HAP-1 (cell line): ENCODE data around the gene BIN1.

ENCODE experiments used
- DNase-seq, 2 experiments: peaks; one replicate each; pipeline ENCODE4 v3.0.0-alpha.2; 2016 to 2020; ENCODE audit warnings: low spot score in 2 of 2
- H3K27me3 ChIP-seq: fragments of 250-450 bp; sonication (Bioruptor Pico); 2 replicates; pipeline ENCODE4 v1.5.1; 2020; ENCODE audit warnings: low read depth, mild to moderate bottlenecking, moderate library complexity
- H3K36me3 ChIP-seq: fragments of 250-450 bp; sonication (Bioruptor Pico); replicated peaks from 2 replicates; pipeline ENCODE4 v1.5.1; 2020; ENCODE audit warnings: mild to moderate bottlenecking
- H3K4me1 ChIP-seq: fragments of 250-450 bp; sonication (Bioruptor Pico); 2 replicates; pipeline ENCODE4 v1.5.1; 2020; ENCODE audit warnings: mild to moderate bottlenecking
- H3K4me3 ChIP-seq: fragments of 250-450 bp; sonication (Bioruptor Pico); 2 replicates; pipeline ENCODE4 v1.5.1; 2020; ENCODE audit warnings: mild to moderate bottlenecking, moderate library complexity
- H3K9me3 ChIP-seq: fragments of 250-450 bp; sonication (Bioruptor Pico); 2 replicates; pipeline ENCODE4 v1.5.1; 2020; ENCODE audit warnings: mild to moderate bottlenecking, moderate library complexity
- in situ Hi-C: fragments of 300-500 bp; cut with MboI; formaldehyde crosslinking; loops from 3 replicates; pipeline ENCODE4 v1.14.3; 2020; ENCODE audit warnings: low sequenced_read_pairs, inconsistent platforms, mixed read lengths

The BIN1 gene

GRCh38 chr2:127104881-127105655 is 1.9 kb downstream of the BIN1 start:
- Histone ChIP-seq H3K4me3 (peak overlapping the region; percentile 61), H3K9me3 (no peaks in the 10 kb centered on the region), H3K27me3 (no peaks in the 10 kb centered on the region), H3K4me1 (peaks cover 4% of the 10 kb centered on the region), H3K36me3 (no peaks in the 10 kb centered on the region)
- in situ Hi-C loops: no loop called here
- no peak for DNase-seq

DNA sequence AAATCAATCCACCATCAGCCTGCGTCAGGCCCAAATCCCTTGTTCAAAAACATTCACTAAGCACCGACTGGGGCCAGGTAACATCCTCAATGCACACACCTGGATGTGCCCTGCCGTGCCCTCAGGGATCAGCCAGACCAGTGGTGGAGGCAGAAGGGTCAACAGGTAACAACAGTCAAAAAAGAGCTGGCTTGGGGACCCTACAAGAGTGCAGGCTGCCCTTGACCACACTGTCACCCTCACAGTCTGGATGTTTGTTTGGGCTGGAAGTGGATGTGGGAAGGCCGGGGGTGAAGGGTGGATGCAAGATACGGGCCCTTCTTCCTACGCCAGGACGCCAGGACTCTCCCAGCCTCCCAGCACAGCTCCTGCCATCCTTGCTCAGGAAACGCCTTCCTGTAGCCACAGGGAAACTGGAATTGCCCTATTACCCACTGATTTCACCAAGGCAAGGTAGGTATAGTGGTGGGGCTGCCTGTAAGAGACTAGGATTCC is 2.7 kb downstream of the BIN1 start:
- in situ Hi-C loops: no loop called here
- Histone ChIP-seq H3K27me3 (no peaks in the 10 kb centered on the region), H3K4me1 (peaks cover 4% of the 10 kb centered on the region), H3K36me3 (no peaks in the 10 kb centered on the region), H3K4me3 (no peak overlapping the region), H3K9me3 (no peaks in the 10 kb centered on the region)
- DNase-seq: no peak

DNA sequence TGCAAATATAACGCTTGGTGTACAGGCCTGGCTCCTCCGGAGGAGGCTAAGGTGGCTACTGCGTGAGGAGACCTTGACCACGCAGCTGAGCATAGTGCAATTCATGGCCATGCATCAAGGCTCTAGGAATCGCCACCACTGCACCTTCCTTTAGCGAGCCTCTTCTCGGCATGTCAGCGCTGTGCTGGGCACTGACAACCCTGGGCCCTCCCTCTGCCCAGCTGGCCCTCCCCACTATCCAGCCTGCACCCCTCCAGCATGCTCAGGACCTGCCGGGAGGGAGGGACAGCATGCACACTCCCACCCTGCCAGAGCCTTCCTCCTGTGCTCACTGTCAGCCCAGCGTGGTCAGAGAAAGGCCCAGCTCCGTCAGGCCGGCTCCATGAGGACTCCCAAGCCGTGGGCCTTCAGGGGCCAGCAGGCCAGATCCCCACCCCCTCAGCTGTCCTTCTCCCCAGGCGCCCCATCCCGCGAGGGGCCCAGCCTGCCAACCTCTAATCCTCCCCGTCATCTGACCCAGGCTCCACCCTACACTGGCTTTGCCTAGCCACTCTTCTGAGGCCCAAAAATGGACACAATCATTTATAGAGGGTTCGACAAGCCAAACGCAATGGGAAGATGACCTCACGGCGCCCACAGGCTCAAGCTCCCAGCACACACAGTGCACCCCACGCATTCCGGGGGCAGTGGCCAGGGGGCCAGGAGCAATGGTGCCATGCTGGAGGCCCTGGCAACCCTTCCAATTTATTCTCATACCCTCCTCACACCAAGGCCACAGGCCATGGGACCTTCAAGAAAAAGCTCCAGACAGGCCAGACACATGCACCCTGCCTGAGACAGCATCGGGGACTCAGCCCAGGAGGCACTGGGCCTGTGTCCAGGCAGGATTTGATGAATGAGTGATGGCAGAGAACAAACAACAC is 3.5 kb downstream of the BIN1 start:
- in situ Hi-C loops: no loop called here
- Histone ChIP-seq H3K36me3 (no peaks in the 10 kb centered on the region), H3K27me3 (no peaks in the 10 kb centered on the region), H3K4me1 (peaks cover 4% of the 10 kb centered on the region), H3K9me3 (no peaks in the 10 kb centered on the region), H3K4me3 (no peak overlapping the region)
- no peak for DNase-seq

GRCh38 chr2:127102521-127103242 is 4.3 kb downstream of the BIN1 start:
- H3K4me1 ChIP-seq: peaks cover 4% of the 10 kb centered on the region
- in situ Hi-C loops: no loop called here

DNA sequence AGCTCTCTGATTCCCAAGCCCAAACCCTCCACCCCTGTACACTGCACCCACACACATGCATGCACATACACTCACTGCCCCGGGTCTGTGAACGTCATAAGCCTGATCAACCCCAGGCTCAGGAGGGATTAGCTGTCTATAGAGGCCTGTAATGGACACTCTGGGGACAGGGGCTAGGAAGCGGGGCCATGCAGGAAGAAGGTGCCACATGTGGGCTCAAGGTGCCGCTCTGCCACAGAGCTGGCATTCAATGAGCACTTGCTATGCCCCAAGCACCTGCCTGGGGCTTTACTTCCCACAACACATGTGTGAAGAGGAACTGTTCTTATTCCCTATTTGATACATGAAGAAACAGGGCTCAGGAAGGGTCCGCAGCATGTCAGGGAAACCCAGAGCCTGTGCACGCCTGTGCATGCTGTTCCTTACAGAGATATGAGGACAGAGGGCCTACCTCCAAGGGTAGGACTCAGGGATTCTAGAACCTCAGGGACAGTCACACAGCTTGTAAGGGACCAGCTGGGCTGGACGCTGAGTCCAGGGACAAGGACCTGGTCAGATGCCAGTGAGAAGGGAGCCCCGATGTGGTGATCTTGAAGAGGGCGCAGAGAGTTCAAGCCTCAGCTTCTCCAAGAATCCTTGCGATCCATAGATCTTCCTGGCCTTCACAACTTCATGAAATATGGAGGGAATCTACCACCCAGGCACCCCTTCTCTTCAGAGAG is 5.0 kb downstream of the BIN1 start:
- Histone ChIP-seq H3K9me3 (no peaks in the 10 kb centered on the region), H3K27me3 (no peaks in the 10 kb centered on the region), H3K4me1 (peaks cover 4% of the 10 kb centered on the region; the same call in 1 of the 2 replicates), H3K4me3 (no peak overlapping the region), H3K36me3 (no peaks in the 10 kb centered on the region)
- in situ Hi-C loops: no loop called here
- DNase-seq: no peak

More at GRCh38 chr2:127102521-127103242, 4.3 kb downstream of the BIN1 start:
- H3K36me3 ChIP-seq: no peaks in the 10 kb centered on the region
- no peaks in the 10 kb centered on the region for H3K9me3 ChIP-seq
- H3K27me3 ChIP-seq: no peaks in the 10 kb centered on the region
- no peak for DNase-seq
- no peak overlapping the region for H3K4me3 ChIP-seq

GRCh38 chr2:127101048-127101611 is 5.8 kb downstream of the BIN1 start:
- Histone ChIP-seq H3K9me3 (no peaks in the 10 kb centered on the region), H3K4me1 (peaks cover 4% of the 10 kb centered on the region; the same call in 1 of the 2 replicates), H3K36me3 (no peaks in the 10 kb centered on the region), H3K4me3 (no peak overlapping the region), H3K27me3 (no peaks in the 10 kb centered on the region)
- in situ Hi-C loops: no loop called here
- no peak for DNase-seq

- Histone ChIP-seq H3K36me3 (no peaks in the 10 kb centered on the region), H3K27me3 (no peaks in the 10 kb centered on the region), H3K9me3 (no peaks in the 10 kb centered on the region), H3K4me3 (no peak overlapping the region), H3K4me1 (peaks cover 3% of the 10 kb centered on the region; the same call in 1 of the 2 replicates)
- DNase-seq: no peak
- in situ Hi-C loops: no loop called here
Measured at GRCh38 chr2:127100251-127101047, 6.5 kb downstream of the BIN1 start.

GRCh38 chr2:127098711-127099110 is 8.2 kb downstream of the BIN1 start:
- no peak overlapping the region for H3K4me3 ChIP-seq
- in situ Hi-C loops: no loop called here
- H3K36me3 ChIP-seq: no peaks in the 10 kb centered on the region
- no peak for DNase-seq
- H3K27me3 ChIP-seq: no peaks in the 10 kb centered on the region
- H3K9me3 ChIP-seq: no peaks in the 10 kb centered on the region
- H3K4me1 ChIP-seq: no peaks in the 10 kb centered on the region

DNA sequence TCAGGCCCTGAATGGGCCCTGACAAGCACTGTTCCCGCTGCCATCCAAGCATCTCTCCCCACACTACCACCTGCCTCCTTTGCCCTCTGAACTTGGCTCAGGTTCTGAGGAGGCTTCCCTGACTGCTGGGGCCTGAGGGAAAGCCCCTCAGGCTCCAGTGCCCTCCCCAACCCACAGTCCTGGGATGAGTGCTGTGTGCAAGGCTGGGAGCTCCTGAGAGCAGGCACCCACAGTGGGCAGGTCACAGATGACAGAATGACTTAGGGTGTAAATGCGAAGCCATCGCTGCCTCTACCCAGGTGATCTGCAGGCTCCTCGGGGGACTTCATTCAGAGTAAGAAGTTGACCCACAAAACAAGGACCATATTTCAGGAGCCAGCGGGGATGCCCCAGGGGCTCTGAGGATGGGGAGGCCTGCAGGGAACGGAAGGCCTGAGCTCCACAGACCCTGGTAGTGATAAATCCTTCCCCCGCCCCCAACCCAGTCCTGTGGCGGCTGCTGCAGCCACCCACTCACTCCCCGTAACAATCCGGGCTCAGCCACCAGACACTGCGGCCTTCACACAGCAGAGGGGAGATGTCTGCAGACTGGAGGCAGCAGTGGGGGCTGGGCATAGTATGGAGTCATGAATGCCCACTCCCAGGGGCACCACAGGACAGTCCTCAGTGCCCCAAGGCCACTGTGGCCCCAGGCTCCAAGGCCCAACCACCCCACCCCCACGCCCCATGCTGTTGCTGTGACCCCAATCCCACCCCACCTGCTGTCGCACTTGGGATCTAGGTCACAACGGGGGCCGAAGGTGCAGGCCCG is 8.9 kb downstream of the BIN1 start:
- no peaks in the 10 kb centered on the region for H3K27me3 ChIP-seq
- H3K36me3 ChIP-seq: no peaks in the 10 kb centered on the region
- H3K4me3 ChIP-seq: no peak overlapping the region
- no peaks in the 10 kb centered on the region for H3K9me3 ChIP-seq
- DNase-seq: no peak
- in situ Hi-C loops: no loop called here
- no peaks in the 10 kb centered on the region for H3K4me1 ChIP-seq

DNA sequence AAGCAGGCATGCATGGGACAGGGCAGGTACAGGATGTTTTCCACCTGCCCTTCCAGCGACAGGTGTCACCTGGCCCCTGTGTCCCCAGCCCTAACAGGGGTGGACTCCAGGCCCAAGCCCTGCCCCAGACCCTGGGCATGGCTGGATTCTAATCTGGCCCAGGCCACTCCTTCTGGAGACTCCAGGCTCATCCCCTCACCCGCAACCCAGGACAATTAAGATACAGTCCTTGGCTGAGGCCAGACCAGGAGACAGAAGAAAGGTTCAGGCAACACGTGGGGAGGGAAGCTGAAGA is 9.5 kb downstream of the BIN1 start:
- in situ Hi-C loops: no loop called here
- Histone ChIP-seq H3K9me3 (no peaks in the 10 kb centered on the region), H3K4me3 (no peak overlapping the region), H3K4me1 (no peaks in the 10 kb centered on the region), H3K36me3 (no peaks in the 10 kb centered on the region), H3K27me3 (no peaks in the 10 kb centered on the region)
- no peak for DNase-seq

DNA sequence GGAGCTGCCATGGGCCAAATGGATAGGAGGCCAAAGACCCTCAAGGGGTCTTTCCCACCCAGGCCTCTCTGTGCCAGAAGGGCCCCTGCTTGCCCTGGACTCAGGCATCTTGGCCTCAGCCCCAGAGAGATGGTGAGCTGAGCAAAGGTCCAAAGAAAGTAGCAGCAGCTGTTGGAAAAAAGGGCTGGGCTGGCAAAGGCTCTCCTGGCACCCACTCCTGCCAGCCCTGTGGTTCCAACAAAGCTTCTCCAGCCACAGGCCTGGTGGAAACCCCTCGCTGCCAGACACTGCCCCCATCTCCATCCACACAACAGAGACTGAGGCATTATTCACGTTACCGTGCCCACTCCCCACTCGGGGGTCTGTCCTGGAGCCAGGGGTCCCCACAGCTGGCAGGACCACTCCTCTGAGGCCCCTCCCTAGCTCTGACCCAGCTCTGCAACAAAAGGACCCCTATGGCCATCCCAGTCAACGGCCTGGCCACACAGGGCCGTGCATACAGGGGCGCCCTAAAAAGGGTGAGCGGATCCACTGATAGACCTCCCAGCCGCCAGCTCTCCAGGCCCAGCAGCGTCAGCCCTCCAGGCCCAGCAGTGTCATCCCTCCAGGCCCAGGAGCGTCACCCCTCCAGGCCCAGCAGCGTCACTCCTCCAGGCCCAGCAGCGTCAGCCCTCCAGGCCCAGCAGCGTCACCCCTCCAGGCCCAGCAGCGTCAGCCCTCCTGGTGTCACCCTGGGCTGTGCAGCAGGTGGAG is 10.1 kb downstream of the BIN1 start:
- in situ Hi-C loops: no loop called here
- no peak for DNase-seq
- H3K9me3 ChIP-seq: no peaks in the 10 kb centered on the region
- H3K4me3 ChIP-seq: no peak overlapping the region
- H3K27me3 ChIP-seq: no peaks in the 10 kb centered on the region
- no peaks in the 10 kb centered on the region for H3K36me3 ChIP-seq
- no peaks in the 10 kb centered on the region for H3K4me1 ChIP-seq
